WTC11 (cell line): ENCODE measurements around the gene RPN2. TPM values are rescaled to one million over a fixed set of nuclear protein-coding genes. Genes with fewer than 3 reads are reported as not detected.
A peak's percentile ranks its signal among the peaks of the same experiment; 100 is the strongest.

Experiments used
- ATAC-seq: fragments of 200-7000 bp; cut with Tn5 transposase; 2 replicates; pipeline ENCODE4 v1.10.0; 2021; ENCODE audit warnings: mild to moderate bottlenecking, moderate library complexity
- CTCF ChIA-PET: fragments of 300-600 bp; sonication (Branson Sonifier 250); formaldehyde crosslinking; loops from one replicate; lab custom pipeline; 2021; ENCODE audit warnings: antibody characterized with exemption; lab: Charles Lee
- POLR2A ChIA-PET: fragments of 350-600 bp; sonication (Branson Sonifier 250); formaldehyde crosslinking; loops from one replicate; lab custom pipeline; 2021; ENCODE audit warnings: antibody characterized with exemption; lab: Charles Lee
- DNase-seq: peaks from one replicate; pipeline ENCODE4 v3.0.0; 2021; ENCODE audit warnings: low spot score
- H3K27ac Mint-ChIP-seq: 2 replicates; pipeline ENCODE4 v1.8.0; 2021; ENCODE audit warnings: mixed read lengths
- H3K27me3 Mint-ChIP-seq: 2 replicates; pipeline ENCODE4 v1.8.0; 2021; ENCODE audit warnings: low read depth, mild to moderate bottlenecking, moderate library complexity, mixed read lengths
- H3K36me3 Mint-ChIP-seq: 2 replicates; pipeline ENCODE4 v1.8.0; 2021; ENCODE audit warnings: mixed read lengths
- H3K4me1 Mint-ChIP-seq: 2 replicates; pipeline ENCODE4 v1.8.0; 2022; ENCODE audit warnings: mixed read lengths
- H3K4me3 Mint-ChIP-seq: 2 replicates; pipeline ENCODE4 v1.8.0; 2021; ENCODE audit warnings: mild to moderate bottlenecking, moderate library complexity, mixed read lengths
- H3K9me3 Mint-ChIP-seq: 2 replicates; pipeline ENCODE4 v1.8.0; 2021; ENCODE audit warnings: mixed read lengths
- FOXP1 ChIP-seq: sonication (generic); formaldehyde crosslinking; IDR thresholded peaks from 2 replicates; pipeline ENCODE4 v1.8.0; 2022; ENCODE audit warnings: missing genetic modification reagents, mild to moderate bottlenecking, moderate library complexity, borderline replicate concordance
- GTF2I ChIP-seq: fragments of 250-450 bp; sonication (Bioruptor Pico); conservative IDR thresholded peaks from 2 replicates; pipeline ENCODE4 v1.4.0; 2021; ENCODE audit warnings: mild to moderate bottlenecking
- HMGA2 ChIP-seq: fragments of 250-450 bp; sonication (Bioruptor Pico); IDR thresholded peaks from 2 replicates; pipeline ENCODE4 v1.4.0; 2021; ENCODE audit warnings: mild to moderate bottlenecking, moderate library complexity
- JAZF1 ChIP-seq: fragments of 250-450 bp; sonication (Bioruptor Pico); IDR thresholded peaks from 2 replicates; pipeline ENCODE4 v1.9.0; 2021; ENCODE audit warnings: moderate library complexity, mild to moderate bottlenecking, inconsistent platforms
- NFE2L1 ChIP-seq: sonication (generic); formaldehyde crosslinking; IDR thresholded peaks from 2 replicates; pipeline ENCODE4 v1.8.1; 2023; ENCODE audit warnings: missing genetic modification reagents
- ZNF121 ChIP-seq: sonication (generic); formaldehyde crosslinking; IDR thresholded peaks from 2 replicates; pipeline ENCODE4 v1.8.0; 2023; ENCODE audit warnings: missing genetic modification reagents
- ZNF317 ChIP-seq: sonication (generic); formaldehyde crosslinking; IDR thresholded peaks from 2 replicates; pipeline ENCODE4 v1.8.1; 2023; ENCODE audit warnings: low read depth, mild to moderate bottlenecking, moderate library complexity, missing genetic modification reagents, borderline replicate concordance
- ZNF416 ChIP-seq: fragments of 250-450 bp; sonication (Bioruptor Pico); IDR thresholded peaks from 2 replicates; pipeline ENCODE4 v1.9.0; 2021; ENCODE audit warnings: mild to moderate bottlenecking, inconsistent platforms
- ZNF512 ChIP-seq: sonication (generic); formaldehyde crosslinking; IDR thresholded peaks from 2 replicates; pipeline ENCODE4 v1.8.1; 2022; ENCODE audit warnings: missing genetic modification reagents, borderline replicate concordance
- total RNA-seq: library from RNA; stranded (reverse); gene quantifications from 3 replicates; pipeline ENCODE4 v1.2.3, GENCODE V29; 2021
- TF ChIP-seq, protein P1 (sequence below): sonication (generic); formaldehyde crosslinking; IDR thresholded peaks from 2 replicates; pipeline ENCODE4 v1.8.0; 2023; ENCODE audit warnings: missing genetic modification reagents, mild to moderate bottlenecking, borderline replicate concordance
- TF ChIP-seq, protein P2 (sequence below): fragments of 250-450 bp; sonication (Bioruptor Pico); IDR thresholded peaks from 2 replicates; pipeline ENCODE4 v1.9.0; 2021; ENCODE audit warnings: mild to moderate bottlenecking, borderline replicate concordance
- TF ChIP-seq, protein P3 (sequence below): sonication (generic); formaldehyde crosslinking; IDR thresholded peaks from 2 replicates; pipeline ENCODE4 v1.8.0; 2022; ENCODE audit warnings: mild to moderate bottlenecking, missing genetic modification reagents
- TF ChIP-seq, protein P4 (sequence below): sonication (generic); formaldehyde crosslinking; conservative IDR thresholded peaks from 2 replicates; pipeline ENCODE4 v1.8.1; 2023; ENCODE audit warnings: mild to moderate bottlenecking, low read depth, missing genetic modification reagents, moderate library complexity

Gene RPN2
- total RNA-seq, 1 experiment from 2014 or later = 205 TPM

- TF ChIP-seq ZNF512 (CRISPR knock-in tag) (no peak), ZNF317 (CRISPR knock-in tag) (no peak), ZNF416 (CRISPR knock-in tag) (no peak), FOXP1 (CRISPR knock-in tag) (no peak), GTF2I (CRISPR knock-in tag) (no peak)
- TF ChIP-seq, protein P1, sequence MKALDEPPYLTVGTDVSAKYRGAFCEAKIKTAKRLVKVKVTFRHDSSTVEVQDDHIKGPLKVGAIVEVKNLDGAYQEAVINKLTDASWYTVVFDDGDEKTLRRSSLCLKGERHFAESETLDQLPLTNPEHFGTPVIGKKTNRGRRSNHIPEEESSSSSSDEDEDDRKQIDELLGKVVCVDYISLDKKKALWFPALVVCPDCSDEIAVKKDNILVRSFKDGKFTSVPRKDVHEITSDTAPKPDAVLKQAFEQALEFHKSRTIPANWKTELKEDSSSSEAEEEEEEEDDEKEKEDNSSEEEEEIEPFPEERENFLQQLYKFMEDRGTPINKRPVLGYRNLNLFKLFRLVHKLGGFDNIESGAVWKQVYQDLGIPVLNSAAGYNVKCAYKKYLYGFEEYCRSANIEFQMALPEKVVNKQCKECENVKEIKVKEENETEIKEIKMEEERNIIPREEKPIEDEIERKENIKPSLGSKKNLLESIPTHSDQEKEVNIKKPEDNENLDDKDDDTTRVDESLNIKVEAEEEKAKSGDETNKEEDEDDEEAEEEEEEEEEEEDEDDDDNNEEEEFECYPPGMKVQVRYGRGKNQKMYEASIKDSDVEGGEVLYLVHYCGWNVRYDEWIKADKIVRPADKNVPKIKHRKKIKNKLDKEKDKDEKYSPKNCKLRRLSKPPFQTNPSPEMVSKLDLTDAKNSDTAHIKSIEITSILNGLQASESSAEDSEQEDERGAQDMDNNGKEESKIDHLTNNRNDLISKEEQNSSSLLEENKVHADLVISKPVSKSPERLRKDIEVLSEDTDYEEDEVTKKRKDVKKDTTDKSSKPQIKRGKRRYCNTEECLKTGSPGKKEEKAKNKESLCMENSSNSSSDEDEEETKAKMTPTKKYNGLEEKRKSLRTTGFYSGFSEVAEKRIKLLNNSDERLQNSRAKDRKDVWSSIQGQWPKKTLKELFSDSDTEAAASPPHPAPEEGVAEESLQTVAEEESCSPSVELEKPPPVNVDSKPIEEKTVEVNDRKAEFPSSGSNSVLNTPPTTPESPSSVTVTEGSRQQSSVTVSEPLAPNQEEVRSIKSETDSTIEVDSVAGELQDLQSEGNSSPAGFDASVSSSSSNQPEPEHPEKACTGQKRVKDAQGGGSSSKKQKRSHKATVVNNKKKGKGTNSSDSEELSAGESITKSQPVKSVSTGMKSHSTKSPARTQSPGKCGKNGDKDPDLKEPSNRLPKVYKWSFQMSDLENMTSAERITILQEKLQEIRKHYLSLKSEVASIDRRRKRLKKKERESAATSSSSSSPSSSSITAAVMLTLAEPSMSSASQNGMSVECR (CRISPR knock-in tag) = no peak
- TF ChIP-seq, protein P2, sequence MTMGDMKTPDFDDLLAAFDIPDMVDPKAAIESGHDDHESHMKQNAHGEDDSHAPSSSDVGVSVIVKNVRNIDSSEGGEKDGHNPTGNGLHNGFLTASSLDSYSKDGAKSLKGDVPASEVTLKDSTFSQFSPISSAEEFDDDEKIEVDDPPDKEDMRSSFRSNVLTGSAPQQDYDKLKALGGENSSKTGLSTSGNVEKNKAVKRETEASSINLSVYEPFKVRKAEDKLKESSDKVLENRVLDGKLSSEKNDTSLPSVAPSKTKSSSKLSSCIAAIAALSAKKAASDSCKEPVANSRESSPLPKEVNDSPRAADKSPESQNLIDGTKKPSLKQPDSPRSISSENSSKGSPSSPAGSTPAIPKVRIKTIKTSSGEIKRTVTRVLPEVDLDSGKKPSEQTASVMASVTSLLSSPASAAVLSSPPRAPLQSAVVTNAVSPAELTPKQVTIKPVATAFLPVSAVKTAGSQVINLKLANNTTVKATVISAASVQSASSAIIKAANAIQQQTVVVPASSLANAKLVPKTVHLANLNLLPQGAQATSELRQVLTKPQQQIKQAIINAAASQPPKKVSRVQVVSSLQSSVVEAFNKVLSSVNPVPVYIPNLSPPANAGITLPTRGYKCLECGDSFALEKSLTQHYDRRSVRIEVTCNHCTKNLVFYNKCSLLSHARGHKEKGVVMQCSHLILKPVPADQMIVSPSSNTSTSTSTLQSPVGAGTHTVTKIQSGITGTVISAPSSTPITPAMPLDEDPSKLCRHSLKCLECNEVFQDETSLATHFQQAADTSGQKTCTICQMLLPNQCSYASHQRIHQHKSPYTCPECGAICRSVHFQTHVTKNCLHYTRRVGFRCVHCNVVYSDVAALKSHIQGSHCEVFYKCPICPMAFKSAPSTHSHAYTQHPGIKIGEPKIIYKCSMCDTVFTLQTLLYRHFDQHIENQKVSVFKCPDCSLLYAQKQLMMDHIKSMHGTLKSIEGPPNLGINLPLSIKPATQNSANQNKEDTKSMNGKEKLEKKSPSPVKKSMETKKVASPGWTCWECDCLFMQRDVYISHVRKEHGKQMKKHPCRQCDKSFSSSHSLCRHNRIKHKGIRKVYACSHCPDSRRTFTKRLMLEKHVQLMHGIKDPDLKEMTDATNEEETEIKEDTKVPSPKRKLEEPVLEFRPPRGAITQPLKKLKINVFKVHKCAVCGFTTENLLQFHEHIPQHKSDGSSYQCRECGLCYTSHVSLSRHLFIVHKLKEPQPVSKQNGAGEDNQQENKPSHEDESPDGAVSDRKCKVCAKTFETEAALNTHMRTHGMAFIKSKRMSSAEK (CRISPR knock-in tag) = no peak
Observed at GRCh38 chr20:37207171-37207570, 28.0 kb downstream of the RPN2 start (continued).

DNA sequence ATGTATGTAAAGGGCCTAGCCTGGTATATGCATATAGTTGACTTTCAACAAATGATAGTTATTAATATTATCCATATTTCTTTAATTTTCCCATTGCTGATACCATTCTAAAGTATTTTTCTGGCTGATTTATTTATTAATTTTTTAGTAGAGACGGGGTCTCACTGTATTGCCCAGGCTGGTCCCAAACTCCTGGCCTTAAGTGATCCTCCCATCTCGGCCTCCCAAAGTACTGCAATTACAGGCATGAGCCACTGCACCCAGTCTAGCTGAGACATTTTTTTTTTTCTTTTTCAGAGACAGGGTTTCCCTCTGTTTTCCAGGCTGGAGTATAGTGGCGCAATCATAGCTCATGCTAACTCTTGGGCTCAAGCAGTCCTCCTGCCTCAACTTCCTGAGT lies 30.1 kb downstream of the RPN2 start:
- DNase-seq = no peak
- no peak overlapping the region for H3K4me3 Mint-ChIP-seq
- TF ChIP-seq NFE2L1 (CRISPR knock-in tag) (no peak), ZNF121 (0 out of 2 replicates have a peak, but pooled peaks have one; percentile 37)
- TF ChIP-seq, protein P3, sequence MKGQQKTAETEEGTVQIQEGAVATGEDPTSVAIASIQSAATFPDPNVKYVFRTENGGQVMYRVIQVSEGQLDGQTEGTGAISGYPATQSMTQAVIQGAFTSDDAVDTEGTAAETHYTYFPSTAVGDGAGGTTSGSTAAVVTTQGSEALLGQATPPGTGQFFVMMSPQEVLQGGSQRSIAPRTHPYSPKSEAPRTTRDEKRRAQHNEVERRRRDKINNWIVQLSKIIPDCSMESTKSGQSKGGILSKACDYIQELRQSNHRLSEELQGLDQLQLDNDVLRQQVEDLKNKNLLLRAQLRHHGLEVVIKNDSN = no peak
- TF ChIP-seq, all 79 proteins: peak for 1

GRCh38 chr20:37209661-37210314 lies 30.7 kb downstream of the RPN2 start:
- Mint-ChIP-seq H3K36me3 (peaks cover 66% of the 10 kb centered on the region), H3K27ac (no peak overlapping the region), H3K27me3 (no peaks in the 10 kb centered on the region), H3K4me1 (no peaks in the 10 kb centered on the region), H3K4me3 (no peak overlapping the region), H3K9me3 (no peaks in the 10 kb centered on the region)
- DNase-seq (no peak), ATAC-seq (no peak)
- CTCF ChIA-PET = interaction anchor here (0.7 to 1.5 kb wide), 2 partner anchors 14 to 31 kb away, joined by 3 to 6 read pairs; partner anchors contain the start of gene RPN2
- POLR2A ChIA-PET = interaction anchor here (0.7 kb wide), 1 partner anchor 892 kb away, joined by 4 read pairs; no protein-coding TSS in a partner anchor
- TF ChIP-seq, protein P4, sequence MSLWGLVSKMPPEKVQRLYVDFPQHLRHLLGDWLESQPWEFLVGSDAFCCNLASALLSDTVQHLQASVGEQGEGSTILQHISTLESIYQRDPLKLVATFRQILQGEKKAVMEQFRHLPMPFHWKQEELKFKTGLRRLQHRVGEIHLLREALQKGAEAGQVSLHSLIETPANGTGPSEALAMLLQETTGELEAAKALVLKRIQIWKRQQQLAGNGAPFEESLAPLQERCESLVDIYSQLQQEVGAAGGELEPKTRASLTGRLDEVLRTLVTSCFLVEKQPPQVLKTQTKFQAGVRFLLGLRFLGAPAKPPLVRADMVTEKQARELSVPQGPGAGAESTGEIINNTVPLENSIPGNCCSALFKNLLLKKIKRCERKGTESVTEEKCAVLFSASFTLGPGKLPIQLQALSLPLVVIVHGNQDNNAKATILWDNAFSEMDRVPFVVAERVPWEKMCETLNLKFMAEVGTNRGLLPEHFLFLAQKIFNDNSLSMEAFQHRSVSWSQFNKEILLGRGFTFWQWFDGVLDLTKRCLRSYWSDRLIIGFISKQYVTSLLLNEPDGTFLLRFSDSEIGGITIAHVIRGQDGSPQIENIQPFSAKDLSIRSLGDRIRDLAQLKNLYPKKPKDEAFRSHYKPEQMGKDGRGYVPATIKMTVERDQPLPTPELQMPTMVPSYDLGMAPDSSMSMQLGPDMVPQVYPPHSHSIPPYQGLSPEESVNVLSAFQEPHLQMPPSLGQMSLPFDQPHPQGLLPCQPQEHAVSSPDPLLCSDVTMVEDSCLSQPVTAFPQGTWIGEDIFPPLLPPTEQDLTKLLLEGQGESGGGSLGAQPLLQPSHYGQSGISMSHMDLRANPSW (CRISPR knock-in tag) = no peak
- no peak for TF ChIP-seq JAZF1 (CRISPR knock-in tag)
- TF ChIP-seq HMGA2 (CRISPR knock-in tag) = no peak

More for the DNA sequence above, 30.1 kb downstream of the RPN2 start:
- POLR2A ChIA-PET = interaction anchor here (0.7 kb wide), 1 partner anchor 891 kb away, joined by 4 read pairs; no protein-coding TSS in a partner anchor
- Mint-ChIP-seq H3K27me3 (no peaks in the 10 kb centered on the region), H3K27ac (no peak overlapping the region), H3K4me1 (no peaks in the 10 kb centered on the region), H3K9me3 (no peaks in the 10 kb centered on the region), H3K36me3 (peaks cover 66% of the 10 kb centered on the region)
- ATAC-seq = no peak
- CTCF ChIA-PET = interaction anchor here (0.7 kb wide), 1 partner anchor 30 kb away, joined by 3 read pairs; the partner anchor contains the start of gene RPN2
